ENCODE measurements around the gene BHMT.

The BHMT gene

GRCh38 chr5:79111387-79111959, at the start of gene BHMT:
Gene BHMT, plus strand, starts transcription at chr5:79111809. Its CDS starts 77 bp downstream, at chr5:79111886.
- TF ChIP-seq, protein P1, sequence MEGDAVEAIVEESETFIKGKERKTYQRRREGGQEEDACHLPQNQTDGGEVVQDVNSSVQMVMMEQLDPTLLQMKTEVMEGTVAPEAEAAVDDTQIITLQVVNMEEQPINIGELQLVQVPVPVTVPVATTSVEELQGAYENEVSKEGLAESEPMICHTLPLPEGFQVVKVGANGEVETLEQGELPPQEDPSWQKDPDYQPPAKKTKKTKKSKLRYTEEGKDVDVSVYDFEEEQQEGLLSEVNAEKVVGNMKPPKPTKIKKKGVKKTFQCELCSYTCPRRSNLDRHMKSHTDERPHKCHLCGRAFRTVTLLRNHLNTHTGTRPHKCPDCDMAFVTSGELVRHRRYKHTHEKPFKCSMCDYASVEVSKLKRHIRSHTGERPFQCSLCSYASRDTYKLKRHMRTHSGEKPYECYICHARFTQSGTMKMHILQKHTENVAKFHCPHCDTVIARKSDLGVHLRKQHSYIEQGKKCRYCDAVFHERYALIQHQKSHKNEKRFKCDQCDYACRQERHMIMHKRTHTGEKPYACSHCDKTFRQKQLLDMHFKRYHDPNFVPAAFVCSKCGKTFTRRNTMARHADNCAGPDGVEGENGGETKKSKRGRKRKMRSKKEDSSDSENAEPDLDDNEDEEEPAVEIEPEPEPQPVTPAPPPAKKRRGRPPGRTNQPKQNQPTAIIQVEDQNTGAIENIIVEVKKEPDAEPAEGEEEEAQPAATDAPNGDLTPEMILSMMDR (IDR thresholded peaks at IDR 0.05; ENCODE audit: insufficient read depth, missing control alignments): no peak
- FAIRE-seq: no peak

DNA sequence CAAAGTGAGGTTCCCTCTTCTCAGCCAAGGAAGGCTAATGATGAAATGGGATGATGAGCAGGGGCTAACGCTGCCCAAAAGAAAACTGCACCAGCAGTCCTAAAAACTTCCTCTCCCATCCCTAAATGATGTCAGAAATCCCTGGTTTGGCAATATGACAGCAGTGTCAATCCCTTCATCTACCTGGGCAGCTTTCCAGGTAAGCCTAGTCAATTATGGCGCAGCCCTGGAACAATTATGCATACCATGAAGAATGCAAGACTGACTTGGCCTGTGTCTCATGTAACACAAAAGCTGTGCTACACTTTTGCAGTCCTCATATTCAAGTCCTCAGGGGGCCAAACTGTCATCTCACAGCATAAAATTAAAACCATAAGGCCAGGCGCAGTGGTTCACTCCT, 49.2 kb upstream of the BHMT start:
- TF ChIP-seq, protein P1 (IDR thresholded peaks at IDR 0.05; ENCODE audit: insufficient read depth, missing control alignments): no peak
- DNase-seq (ENCODE audit: insufficient read length, low spot score) (no peak), FAIRE-seq (no peak)

More at GRCh38 chr5:79111387-79111959, at the start of gene BHMT:
- DNase-seq (ENCODE audit: insufficient read length, low spot score): no peak

DNA sequence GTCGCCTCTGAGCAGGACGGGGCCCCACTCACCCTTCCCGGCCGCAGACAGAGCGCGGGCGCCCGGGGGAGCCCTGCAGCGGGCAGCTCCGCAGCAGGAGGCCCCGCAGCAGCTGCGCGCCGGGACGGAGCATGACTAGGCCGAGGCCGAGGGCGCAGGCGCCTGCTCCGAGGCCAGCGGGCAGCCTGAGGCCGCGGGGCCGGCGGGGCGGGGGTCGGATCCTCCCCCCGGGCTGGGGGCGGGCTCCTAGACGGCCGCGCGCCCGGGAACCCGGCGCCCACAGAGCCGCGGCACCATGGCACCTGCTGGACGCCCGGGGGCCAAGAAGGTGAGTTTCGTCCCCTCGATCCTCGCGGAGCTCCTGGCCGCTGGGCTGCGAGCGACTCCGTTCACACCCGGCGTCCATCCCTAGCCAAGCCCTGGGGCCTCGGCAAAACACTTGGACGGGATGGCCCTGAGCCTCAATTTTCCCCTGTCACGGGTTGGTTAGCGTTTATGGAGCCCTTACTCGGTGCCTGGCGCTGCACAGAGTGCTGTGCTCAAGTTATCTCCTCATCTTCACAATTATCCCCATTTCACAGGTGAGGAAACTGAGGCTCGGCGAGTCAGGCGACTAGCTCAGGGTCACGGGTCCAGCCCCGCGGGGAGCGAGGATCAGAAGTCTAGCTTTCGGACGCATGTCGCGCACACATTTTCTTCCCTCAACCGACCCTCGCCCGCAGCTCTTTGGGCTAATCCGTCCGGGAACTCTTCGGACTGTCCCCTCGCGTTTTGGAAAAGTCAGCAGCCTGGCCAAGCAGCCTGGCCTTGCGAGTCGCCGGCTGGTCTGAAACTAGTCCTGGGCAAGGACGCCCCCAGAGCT, 41.9 kb upstream of the BHMT start, which contains the start of the genes BHMT2 and DMGDH:
TSS of gene BHMT2 (plus strand) at position 280 of the 862 bp plus-strand sequence. CDS start at position 296, 16 bp downstream.
TSS of gene DMGDH (minus strand) at position 187 of the 862 bp plus-strand sequence. CDS start at position 133, 54 bp downstream.
- TF ChIP-seq, protein P1 (IDR thresholded peaks at IDR 0.05; ENCODE audit: insufficient read depth, missing control alignments): no peak
- FAIRE-seq: no peak
- no peak for DNase-seq (ENCODE audit: insufficient read length, low spot score)

GRCh38 chr5:79070350-79070667, 41.3 kb upstream of the BHMT start:
- FAIRE-seq (no peak), DNase-seq (ENCODE audit: insufficient read length, low spot score) (no peak)
- TF ChIP-seq, protein P1 (IDR thresholded peaks at IDR 0.05; ENCODE audit: insufficient read depth, missing control alignments): no peak

DNA sequence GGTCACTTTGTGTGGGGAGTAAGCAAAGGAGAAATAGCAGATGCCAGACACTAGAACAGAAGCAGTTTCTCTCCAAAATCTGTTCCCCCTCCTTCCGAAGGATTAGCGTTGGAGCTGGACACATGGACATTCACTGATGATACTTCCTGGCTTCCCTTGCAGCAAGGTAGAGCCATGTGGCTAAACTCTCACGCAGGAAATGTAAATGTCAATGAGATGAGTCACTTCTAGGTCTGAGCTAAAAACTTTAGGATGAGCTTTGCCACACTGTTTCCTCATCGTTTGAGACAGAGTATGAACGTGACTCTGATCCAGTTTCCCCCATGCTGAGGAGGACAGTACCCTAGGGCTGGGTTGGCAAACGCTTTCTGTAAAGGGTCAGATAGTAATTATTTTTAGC, 37.0 kb upstream of the BHMT start:
- TF ChIP-seq, protein P1 (IDR thresholded peaks at IDR 0.05; ENCODE audit: insufficient read depth, missing control alignments): no peak
- DNase-seq (ENCODE audit: insufficient read length, low spot score) (no peak), FAIRE-seq (no peak)

DNA sequence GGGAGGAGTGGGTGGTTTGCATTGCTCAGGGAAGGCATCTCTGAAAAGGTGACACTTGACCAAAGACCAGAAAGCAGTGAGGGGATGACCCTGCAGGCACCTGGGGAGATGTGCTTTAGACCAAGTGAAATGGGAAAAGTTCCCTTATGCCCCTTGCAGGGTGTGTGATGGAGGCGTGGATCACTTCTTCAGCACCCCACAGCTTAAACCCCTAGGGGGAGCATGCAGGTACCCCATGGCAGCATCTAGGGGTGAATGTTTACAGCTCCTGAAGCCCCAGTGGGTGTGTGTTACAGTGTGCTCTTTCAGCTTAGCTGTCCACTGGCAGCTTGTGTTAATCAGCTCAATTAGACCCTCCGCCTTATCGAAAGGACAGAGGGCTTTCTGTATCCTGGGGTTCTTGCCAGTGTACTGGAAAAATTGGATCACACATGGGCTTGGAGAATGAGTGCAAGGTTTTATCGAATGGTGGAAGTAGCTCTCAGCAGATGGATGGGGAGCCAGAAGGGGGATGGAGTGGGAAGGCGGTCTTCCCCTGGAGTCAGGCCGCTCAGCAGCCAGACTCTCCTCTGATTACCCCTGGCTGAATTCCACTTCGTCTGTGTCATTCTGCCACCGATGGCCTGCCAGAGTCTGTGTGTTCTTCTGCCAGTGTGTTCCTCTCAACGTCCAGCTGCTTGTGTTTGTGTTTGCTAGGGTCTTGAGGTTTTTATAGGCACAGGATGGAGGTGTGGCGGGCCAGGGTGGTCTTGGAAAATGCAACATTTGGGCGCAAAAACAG, 35.8 kb upstream of the BHMT start:
- FAIRE-seq (no peak), DNase-seq (ENCODE audit: insufficient read length, low spot score) (no peak)
- TF ChIP-seq, protein P1 (IDR thresholded peaks at IDR 0.05; ENCODE audit: insufficient read depth, missing control alignments): no peak

All from D721Med (cell line).